Upper lobe of right lung (tissue), 1 donor: Measurements from ENCODE around the gene KCNN3. TPM values are rescaled to one million over a fixed set of nuclear protein-coding genes. Genes with fewer than 3 reads are reported as not detected.

Experiments
- ATAC-seq: fragments of 200-7000 bp; cut with Tn5 transposase; one replicate; pipeline ENCODE4 v1.9.1; 2020; ENCODE audit warnings: mild to moderate bottlenecking, moderate library complexity
- DNase-seq: peaks from one replicate; pipeline ENCODE4 v3.0.0-alpha.2; 2020
- H3K27ac ChIP-seq: fragments of 200-600 bp; one replicate; pipeline ENCODE4 v1.8.0; 2022
- H3K27me3 ChIP-seq: fragments of 200-600 bp; one replicate; pipeline ENCODE4 v1.8.0; 2022; ENCODE audit warnings: mild to moderate bottlenecking
- H3K36me3 ChIP-seq: fragments of 200-600 bp; one replicate; pipeline ENCODE4 v1.8.0; 2022
- H3K4me1 ChIP-seq: fragments of 200-600 bp; one replicate; pipeline ENCODE4 v1.8.0; 2022
- H3K4me3 ChIP-seq: fragments of 200-600 bp; one replicate; pipeline ENCODE4 v1.8.0; 2022; ENCODE audit warnings: mild to moderate bottlenecking
- H3K9me3 ChIP-seq: fragments of 200-600 bp; one replicate; pipeline ENCODE4 v1.8.0; 2022
- intact Hi-C: fragments of 100-400 bp; cut with DNase I; formaldehyde crosslinking; loops from one replicate; pipeline ENCODE4 v1.11.0; 2022
- total RNA-seq: library from RNA; stranded (reverse); fragmentation: NEBNext Ultra II Directional; extraction: Animal tissue kit (Norgen Biotek cat#: 25700); gene quantifications from one replicate; pipeline ENCODE4 v1.2.1, GENCODE V29; 2021
- TF ChIP-seq, protein P1 (sequence below): fragments of 200-600 bp; IDR thresholded peaks from one replicate; pipeline ENCODE4 v1.8.0; 2022; ENCODE audit warnings: antibody characterized with exemption
- donor health status: DM: no; HTN: yes; CAD: no; lungs with severe emphysema.

Gene KCNN3
- total RNA-seq, 1 donor from 2014 or later = 7.6 TPM

DNA sequence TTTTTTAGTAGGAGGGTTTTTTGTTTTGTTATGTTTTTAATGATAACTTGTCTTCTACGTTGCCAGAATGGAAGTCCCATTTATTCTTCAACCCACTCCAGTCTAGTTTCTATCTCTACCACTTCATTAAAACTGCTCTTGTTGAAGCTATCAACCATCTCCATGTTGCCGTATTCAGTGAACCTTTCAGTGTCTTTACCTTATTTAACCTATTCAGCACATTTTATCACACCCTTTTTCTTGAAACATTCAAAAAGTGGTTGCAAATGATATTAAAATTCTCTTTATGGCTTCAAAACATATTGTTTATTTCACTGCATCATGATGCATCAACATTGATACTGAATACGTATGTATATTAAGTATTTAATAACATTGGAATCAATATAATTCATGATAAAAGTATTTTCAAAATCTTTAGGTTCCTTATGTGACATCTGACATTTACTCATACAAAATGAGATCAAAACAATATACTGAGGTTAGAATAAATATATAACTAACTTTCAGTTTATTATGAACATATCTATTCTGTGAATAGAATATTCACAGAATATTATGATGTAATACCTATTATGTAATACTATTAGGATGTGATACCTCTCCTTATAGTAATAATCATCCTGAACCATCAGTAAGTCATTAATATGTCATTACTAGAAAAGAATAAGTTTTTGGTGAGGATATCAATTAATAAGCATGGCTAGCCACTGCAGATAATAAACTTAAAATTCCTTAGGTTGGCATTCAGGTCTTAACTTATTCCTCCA is 210.1 kb downstream of the KCNN3 start:
- TF ChIP-seq, protein P1, sequence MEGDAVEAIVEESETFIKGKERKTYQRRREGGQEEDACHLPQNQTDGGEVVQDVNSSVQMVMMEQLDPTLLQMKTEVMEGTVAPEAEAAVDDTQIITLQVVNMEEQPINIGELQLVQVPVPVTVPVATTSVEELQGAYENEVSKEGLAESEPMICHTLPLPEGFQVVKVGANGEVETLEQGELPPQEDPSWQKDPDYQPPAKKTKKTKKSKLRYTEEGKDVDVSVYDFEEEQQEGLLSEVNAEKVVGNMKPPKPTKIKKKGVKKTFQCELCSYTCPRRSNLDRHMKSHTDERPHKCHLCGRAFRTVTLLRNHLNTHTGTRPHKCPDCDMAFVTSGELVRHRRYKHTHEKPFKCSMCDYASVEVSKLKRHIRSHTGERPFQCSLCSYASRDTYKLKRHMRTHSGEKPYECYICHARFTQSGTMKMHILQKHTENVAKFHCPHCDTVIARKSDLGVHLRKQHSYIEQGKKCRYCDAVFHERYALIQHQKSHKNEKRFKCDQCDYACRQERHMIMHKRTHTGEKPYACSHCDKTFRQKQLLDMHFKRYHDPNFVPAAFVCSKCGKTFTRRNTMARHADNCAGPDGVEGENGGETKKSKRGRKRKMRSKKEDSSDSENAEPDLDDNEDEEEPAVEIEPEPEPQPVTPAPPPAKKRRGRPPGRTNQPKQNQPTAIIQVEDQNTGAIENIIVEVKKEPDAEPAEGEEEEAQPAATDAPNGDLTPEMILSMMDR = no peak
- DNase-seq (no peak), ATAC-seq (no peak)
- no peaks in the 10 kb centered on the region for H3K36me3 ChIP-seq
- H3K4me3 ChIP-seq = no peak overlapping the region
- H3K9me3 ChIP-seq = no peaks in the 10 kb centered on the region
- intact Hi-C loops = loop anchor here (10.0 kb wide), 1 partner anchor 215 kb away; the partner anchor contains the start of gene KCNN3
- no peak overlapping the region for H3K27ac ChIP-seq
- no peaks in the 10 kb centered on the region for H3K4me1 ChIP-seq
- H3K27me3 ChIP-seq = peaks cover 19% of the 10 kb centered on the region

GRCh38 chr1:154657556-154657955 is 212.5 kb downstream of the KCNN3 start:
- TF ChIP-seq, protein P1 = no peak
- DNase-seq (no peak), ATAC-seq (peak; percentile 76)
- H3K36me3 ChIP-seq = no peaks in the 10 kb centered on the region
- no peak overlapping the region for H3K27ac ChIP-seq
- H3K27me3 ChIP-seq = peaks cover 21% of the 10 kb centered on the region
- no peak overlapping the region for H3K4me3 ChIP-seq
- no peaks in the 10 kb centered on the region for H3K4me1 ChIP-seq
- intact Hi-C loops = no loop called here
- H3K9me3 ChIP-seq = no peaks in the 10 kb centered on the region

DNA sequence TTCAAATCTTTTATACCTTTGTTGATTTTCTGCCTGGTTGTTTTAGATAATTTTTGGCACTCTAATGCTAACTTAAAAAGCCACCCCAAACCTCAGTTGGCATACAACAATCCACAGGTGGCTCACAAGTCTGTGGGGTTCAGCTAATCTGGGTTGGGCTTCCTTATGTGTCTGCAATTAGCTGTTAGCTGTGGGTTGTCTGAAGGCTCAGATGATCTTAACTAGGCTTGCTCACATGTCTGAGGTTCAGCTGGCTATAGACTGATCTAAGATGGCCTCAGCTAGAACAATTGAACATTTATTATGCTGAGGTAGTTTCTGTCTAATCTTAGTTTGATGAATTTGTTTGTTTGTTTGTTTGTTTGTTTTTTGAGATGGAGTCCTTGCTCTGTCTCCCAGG is 217.2 kb downstream of the KCNN3 start:
- Histone ChIP-seq H3K4me3 (no peak overlapping the region), H3K27me3 (peaks cover 9% of the 10 kb centered on the region), H3K27ac (no peak overlapping the region), H3K36me3 (no peaks in the 10 kb centered on the region), H3K4me1 (no peaks in the 10 kb centered on the region), H3K9me3 (no peaks in the 10 kb centered on the region)
- intact Hi-C loops = no loop called here
- TF ChIP-seq, protein P1 = no peak
- DNase-seq (no peak), ATAC-seq (no peak)

Other genes starting within 250 kb of the KCNN3 start
- 38.4 TPM for gene PMVK, start 66.4 kb upstream of the KCNN3 start, total RNA-seq
- 75.7 TPM for gene PBXIP1, start 85.8 kb upstream of the KCNN3 start, total RNA-seq
- gene PYGO2, start 91.5 kb upstream of the KCNN3 start, total RNA-seq = 27.0 TPM
- gene SHC1, start 100.5 kb upstream of the KCNN3 start, total RNA-seq = 120 TPM
- 27.0 TPM for gene CKS1B, start 104.4 kb upstream of the KCNN3 start, total RNA-seq
- gene FLAD1, start 113.1 kb upstream of the KCNN3 start, total RNA-seq = 29.0 TPM
- not detected for gene LENEP, start 123.3 kb upstream of the KCNN3 start, total RNA-seq
- 80.4 TPM for gene ZBTB7B, start 132.5 kb upstream of the KCNN3 start, total RNA-seq
- 1.5 TPM for gene DCST2, start 163.5 kb upstream of the KCNN3 start, total RNA-seq
- gene DCST1, start 163.5 kb upstream of the KCNN3 start, total RNA-seq = not detected
- gene ADAM15, start 181.0 kb upstream of the KCNN3 start, total RNA-seq = 163 TPM
- 5.3 TPM for gene EFNA4, start 193.5 kb upstream of the KCNN3 start, total RNA-seq
- gene EFNA3, start 208.6 kb upstream of the KCNN3 start, total RNA-seq = 1.0 TPM